ENCODE data around the gene PER3. TPM values are rescaled to one million over a fixed set of nuclear protein-coding genes. Genes with fewer than 3 reads are reported as not detected.

The PER3 gene
- total RNA-seq, 3 donors from 2014 or later: 6.9 to 42.1 (median 14.7) TPM

GRCh38 chr1:7747605-7748004, 36.5 kb upstream of the PER3 start:
- TF ChIP-seq CTCF (IDR thresholded peaks at IDR 0.05): no peak
- DNase-seq: no peak
- Histone ChIP-seq H3K4me1 (ENCODE audit: low read depth) (no peaks in the 10 kb centered on the region), H3K4me3 (no peak overlapping the region), H3K9me3 (no peaks in the 10 kb centered on the region), H3K36me3 (ENCODE audit: low read depth) (no peaks in the 10 kb centered on the region)
- intact Hi-C loops (cut with DNase I, micrococcal nuclease): no loop called here
- no peak for ATAC-seq

- no peak for TF ChIP-seq CTCF (IDR thresholded peaks at IDR 0.05)
- ATAC-seq (no peak), DNase-seq (no peak)
- Histone ChIP-seq H3K4me1 (ENCODE audit: low read depth) (no peaks in the 10 kb centered on the region), H3K36me3 (ENCODE audit: low read depth) (no peaks in the 10 kb centered on the region), H3K9me3 (no peaks in the 10 kb centered on the region), H3K4me3 (no peak overlapping the region)
- intact Hi-C loops (cut with DNase I, micrococcal nuclease): no loop called here
Measured at GRCh38 chr1:7749126-7749525, 35.0 kb upstream of the PER3 start.

GRCh38 chr1:7751174-7751573, 32.9 kb upstream of the PER3 start:
- no peak for ATAC-seq
- no peaks in the 10 kb centered on the region for H3K36me3 ChIP-seq (ENCODE audit: low read depth)
- no peak for DNase-seq
- no peak for TF ChIP-seq CTCF (IDR thresholded peaks at IDR 0.05)
- no peak overlapping the region for H3K4me3 ChIP-seq
- no peaks in the 10 kb centered on the region for H3K9me3 ChIP-seq
- intact Hi-C loops (cut with DNase I, micrococcal nuclease): loop anchor here in 1 of 2 donors (10.0 kb wide), 1 partner anchor 46 kb away; no protein-coding TSS in a partner anchor
- no peaks in the 10 kb centered on the region for H3K4me1 ChIP-seq (ENCODE audit: low read depth)

- H3K36me3 ChIP-seq (ENCODE audit: low read depth): no peaks in the 10 kb centered on the region
- DNase-seq: peak in 1 of 3 donors; percentile 87
- H3K4me3 ChIP-seq: no peak overlapping the region
- intact Hi-C loops (cut with DNase I, micrococcal nuclease): loop anchor here (2.0 to 10.0 kb wide), 2 partner anchors 48 to 86 kb away; no protein-coding TSS in a partner anchor
- H3K9me3 ChIP-seq: no peaks in the 10 kb centered on the region
- peak; percentile 45 for TF ChIP-seq CTCF (IDR thresholded peaks at IDR 0.05)
- no peaks in the 10 kb centered on the region for H3K4me1 ChIP-seq (ENCODE audit: low read depth)
- ATAC-seq: peak; percentile 66
Measured at GRCh38 chr1:7752512-7753417, 31.3 kb upstream of the PER3 start.

GRCh38 chr1:7753641-7754040, 30.4 kb upstream of the PER3 start:
- DNase-seq (no peak), ATAC-seq (no peak)
- no peaks in the 10 kb centered on the region for H3K9me3 ChIP-seq
- no peaks in the 10 kb centered on the region for H3K36me3 ChIP-seq (ENCODE audit: low read depth)
- H3K4me3 ChIP-seq: no peak overlapping the region
- no peaks in the 10 kb centered on the region for H3K4me1 ChIP-seq (ENCODE audit: low read depth)
- TF ChIP-seq CTCF (IDR thresholded peaks at IDR 0.05): no peak
- intact Hi-C loops (cut with DNase I, micrococcal nuclease): loop anchor here (2.0 to 10.0 kb wide), 2 partner anchors 49 to 87 kb away; no protein-coding TSS in a partner anchor

All from mucosa of descending colon (tissue), 3 donors.